Measurements from ENCODE around the gene BTG4.

DNA sequence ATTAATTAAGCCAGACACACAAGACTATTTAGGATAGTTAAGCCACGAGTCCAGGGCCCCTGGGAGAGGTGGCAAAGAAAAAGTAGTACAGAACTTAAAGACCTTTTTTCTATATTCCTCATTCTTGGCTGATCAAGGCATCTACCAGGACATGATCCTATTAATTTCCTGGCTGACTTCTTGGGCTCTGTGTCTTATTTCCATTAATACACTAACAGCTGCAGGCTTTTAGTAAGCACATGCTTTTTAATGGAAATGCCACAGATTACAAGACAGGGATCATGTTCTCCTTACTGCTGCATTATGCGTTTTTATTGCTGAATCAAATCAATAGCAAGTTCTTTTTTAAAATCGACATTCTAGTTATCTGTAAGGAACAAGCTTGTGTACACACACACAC lies 35.2 kb downstream of the BTG4 start:
- TF ChIP-seq POLR2AphosphoS5 (IDR thresholded peaks at IDR 0.05; ENCODE audit: low read depth, low read length) (no peak), SIN3A (IDR thresholded peaks at IDR 0.05; ENCODE audit: borderline replicate concordance, insufficient read depth, low read length) (no peak)
- TF ChIP-seq, protein P1, sequence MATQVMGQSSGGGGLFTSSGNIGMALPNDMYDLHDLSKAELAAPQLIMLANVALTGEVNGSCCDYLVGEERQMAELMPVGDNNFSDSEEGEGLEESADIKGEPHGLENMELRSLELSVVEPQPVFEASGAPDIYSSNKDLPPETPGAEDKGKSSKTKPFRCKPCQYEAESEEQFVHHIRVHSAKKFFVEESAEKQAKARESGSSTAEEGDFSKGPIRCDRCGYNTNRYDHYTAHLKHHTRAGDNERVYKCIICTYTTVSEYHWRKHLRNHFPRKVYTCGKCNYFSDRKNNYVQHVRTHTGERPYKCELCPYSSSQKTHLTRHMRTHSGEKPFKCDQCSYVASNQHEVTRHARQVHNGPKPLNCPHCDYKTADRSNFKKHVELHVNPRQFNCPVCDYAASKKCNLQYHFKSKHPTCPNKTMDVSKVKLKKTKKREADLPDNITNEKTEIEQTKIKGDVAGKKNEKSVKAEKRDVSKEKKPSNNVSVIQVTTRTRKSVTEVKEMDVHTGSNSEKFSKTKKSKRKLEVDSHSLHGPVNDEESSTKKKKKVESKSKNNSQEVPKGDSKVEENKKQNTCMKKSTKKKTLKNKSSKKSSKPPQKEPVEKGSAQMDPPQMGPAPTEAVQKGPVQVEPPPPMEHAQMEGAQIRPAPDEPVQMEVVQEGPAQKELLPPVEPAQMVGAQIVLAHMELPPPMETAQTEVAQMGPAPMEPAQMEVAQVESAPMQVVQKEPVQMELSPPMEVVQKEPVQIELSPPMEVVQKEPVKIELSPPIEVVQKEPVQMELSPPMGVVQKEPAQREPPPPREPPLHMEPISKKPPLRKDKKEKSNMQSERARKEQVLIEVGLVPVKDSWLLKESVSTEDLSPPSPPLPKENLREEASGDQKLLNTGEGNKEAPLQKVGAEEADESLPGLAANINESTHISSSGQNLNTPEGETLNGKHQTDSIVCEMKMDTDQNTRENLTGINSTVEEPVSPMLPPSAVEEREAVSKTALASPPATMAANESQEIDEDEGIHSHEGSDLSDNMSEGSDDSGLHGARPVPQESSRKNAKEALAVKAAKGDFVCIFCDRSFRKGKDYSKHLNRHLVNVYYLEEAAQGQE (IDR thresholded peaks at IDR 0.05; ENCODE audit: insufficient read depth in 1 of 2, low read depth in 2 of 2, low read length in 2 of 2) = no peak

Measured in PFSK-1 (cell line).